ENCODE measurements around the gene BET1L.
"Not testable (repeated sequence)": the region's sequence is repeated elsewhere in the genome, so short reads cannot be mapped to it uniquely, and the experiment has no call there.

The BET1L gene

GRCh38 chr11:196786-197731 is 10.1 kb downstream of the BET1L start:
- DNase-seq (ENCODE audit: low read depth in 2 of 2) = no peak

- not testable (repeated sequence) for DNase-seq (ENCODE audit: low read depth in 2 of 2)
Observed at GRCh38 chr11:193481-193880, 13.7 kb downstream of the BET1L start.

DNA sequence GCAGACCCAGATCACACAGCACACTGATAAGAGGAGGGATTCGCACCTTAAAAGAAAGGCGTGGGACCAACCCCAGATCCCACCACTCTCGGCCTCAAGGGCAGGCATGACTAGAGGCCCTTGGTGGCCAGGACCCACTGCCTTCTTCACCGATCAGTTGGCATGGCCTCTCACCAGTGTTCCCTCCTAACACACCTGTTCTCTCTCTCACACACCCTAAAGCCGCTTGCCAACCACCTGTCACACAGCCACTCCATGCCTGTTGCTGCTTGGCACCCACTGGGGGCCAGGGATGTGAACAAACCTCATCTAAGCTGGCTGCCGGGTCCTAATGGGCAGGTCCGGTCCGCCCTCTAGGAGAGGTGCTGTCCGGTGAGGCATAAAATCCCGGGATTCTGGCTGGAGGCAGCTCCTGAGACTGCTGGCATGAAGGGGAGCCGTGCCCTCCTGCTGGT is 14.5 kb downstream of the BET1L start, which contains the start of gene SCGB1C1:
TSS of gene SCGB1C1 (plus strand) at position 405 of the 455 bp plus-strand sequence. CDS start at position 427, 22 bp downstream.
- not testable (repeated sequence) for DNase-seq (ENCODE audit: low read depth in 2 of 2)

- not testable (repeated sequence) for DNase-seq (ENCODE audit: low read depth in 2 of 2)
Observed at GRCh38 chr11:191490-192478, 15.4 kb downstream of the BET1L start.

DNA sequence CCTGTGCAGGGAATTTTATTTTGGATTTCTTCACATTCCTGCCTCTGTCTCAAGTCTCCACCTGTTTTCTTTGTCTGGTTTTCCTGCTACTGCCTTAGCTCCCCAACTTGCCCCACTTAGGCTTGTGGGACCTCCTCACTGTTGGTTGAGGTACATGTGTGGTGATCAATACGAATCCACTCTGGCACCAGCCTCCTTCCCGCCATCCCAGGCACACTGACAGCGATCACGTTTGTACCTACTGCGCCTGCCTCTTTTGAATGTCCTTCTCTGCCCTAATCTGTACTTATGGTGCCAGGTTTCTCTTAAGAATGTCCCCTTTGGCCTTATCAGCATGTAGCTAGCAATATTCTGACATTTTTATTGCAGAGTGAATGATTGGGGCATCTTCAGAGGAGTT is 16.7 kb downstream of the BET1L start:
- DNase-seq (ENCODE audit: low read depth in 2 of 2) = not testable (repeated sequence)

DNA sequence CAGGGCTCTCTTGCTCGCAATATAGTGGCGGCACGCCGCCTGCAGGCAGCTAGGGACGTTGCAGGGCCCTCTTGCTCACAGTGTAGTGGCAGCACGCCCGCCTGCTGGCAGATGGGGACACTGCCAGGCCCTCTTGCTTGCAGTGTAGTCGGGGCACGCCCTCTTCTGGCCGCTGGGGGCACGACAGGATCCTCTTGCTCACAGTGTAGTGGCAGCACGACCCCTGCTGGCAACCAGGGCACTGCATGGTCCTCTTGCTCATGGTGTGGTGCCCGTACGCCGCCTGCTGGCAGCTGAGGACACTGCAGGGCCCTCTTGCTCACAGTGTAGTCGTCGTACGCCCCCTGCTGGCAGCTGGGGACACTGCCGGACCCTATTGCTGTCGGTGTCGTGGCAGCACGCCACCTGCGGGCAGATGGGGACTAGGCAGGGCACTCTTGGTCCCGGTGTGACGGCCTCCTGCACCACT is 17.3 kb downstream of the BET1L start:
- DNase-seq (ENCODE audit: low read depth in 2 of 2) = not testable (repeated sequence)

- DNase-seq (ENCODE audit: low read depth in 2 of 2) = not testable (repeated sequence)
Observed at GRCh38 chr11:189200-189783, 17.9 kb downstream of the BET1L start.

DNA sequence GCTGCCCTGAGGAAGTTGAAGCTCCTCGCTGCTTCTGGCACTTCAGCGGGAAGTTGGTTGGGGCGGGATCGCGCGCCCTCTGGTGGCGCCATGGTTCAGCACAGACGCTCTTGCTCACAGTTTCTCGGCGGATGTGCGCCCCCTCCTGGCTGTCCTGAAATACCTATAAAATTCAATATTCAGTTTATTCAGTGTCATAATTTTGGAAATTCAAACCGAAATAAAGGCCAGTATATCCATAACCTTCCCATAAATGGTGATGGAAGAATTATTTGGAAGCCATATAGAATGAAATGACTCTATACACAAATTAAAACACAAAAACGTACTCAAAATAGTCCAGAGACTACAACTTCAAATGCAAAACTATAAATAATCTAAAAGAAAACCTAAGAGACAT is 27.0 kb downstream of the BET1L start:
- not testable (repeated sequence) for DNase-seq (ENCODE audit: low read depth in 2 of 2)

All from fibroblast of skin of left quadriceps (primary cell).